ENCODE data around the gene ID4.
"Not testable (repeated sequence)": the region's sequence is repeated elsewhere in the genome, so short reads cannot be mapped to it uniquely, and the experiment has no call there.

Gene ID4

GRCh38 chr6:19833947-19834346 is 3.2 kb upstream of the ID4 start:
- DNase-seq = no peak

GRCh38 chr6:19834858-19835257 is 2.3 kb upstream of the ID4 start:
- DNase-seq = no peak

DNA sequence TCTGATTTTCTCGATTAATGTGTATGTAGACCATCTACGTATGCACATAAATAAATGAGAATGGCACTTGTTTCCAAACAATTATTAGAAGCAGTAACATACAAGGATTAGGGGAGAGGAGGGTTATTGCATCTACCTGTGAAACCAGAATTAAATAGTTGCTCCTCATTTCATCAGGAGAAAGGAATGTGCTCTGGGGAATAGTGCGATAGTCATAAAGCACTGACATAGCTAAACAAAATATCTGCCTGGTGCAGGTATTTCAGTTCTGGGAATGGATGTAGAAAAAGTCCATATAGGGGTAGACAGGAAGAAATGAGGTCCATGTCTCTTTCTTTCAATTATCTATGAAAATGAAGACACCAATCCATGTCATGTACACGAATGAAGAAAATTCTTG is 1.6 kb upstream of the ID4 start:
- DNase-seq = no peak

GRCh38 chr6:19837511-19838441 is 606 bp downstream of the ID4 start:
- peak; percentile 76 for DNase-seq

DNA sequence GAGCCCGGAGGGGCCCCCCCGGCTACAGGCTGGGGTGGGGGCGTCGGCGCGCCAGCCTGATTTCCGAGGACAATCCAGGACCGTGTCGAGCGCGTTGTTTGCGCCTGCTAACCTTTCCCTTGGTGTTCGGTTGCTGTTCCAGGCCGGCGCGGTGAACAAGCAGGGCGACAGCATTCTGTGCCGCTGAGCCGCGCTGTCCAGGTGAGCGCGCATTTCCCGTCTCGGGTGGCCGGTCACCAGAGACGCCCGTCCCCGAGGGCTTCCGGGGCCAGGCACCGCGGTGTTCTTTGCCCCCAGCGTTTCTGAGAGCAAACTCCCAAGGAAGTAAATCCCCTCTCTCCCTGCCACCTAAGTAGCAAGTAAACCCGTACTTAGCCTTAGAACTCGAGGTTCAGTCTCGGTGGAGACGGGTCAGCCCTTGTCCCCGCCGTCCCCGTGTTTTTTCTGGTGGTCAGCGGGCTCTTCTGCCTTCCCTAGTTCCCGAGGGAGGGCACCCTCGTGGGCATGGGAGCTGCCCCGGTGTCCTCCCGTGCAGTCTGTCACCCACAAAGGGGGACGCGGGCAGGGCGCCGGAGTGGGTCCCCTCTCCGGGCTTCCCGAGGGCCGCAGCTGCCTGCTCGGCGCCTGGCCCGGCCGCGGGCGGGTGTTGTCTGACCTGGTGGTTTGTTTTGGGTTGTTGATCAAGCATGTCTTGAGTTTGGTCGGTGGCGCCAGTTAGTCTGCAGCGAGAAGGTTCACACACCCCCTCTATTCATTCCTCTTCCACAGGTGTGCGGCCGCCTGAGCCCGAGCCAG is 1.5 kb downstream of the ID4 start:
- DNase-seq = peak; percentile 94

GRCh38 chr6:19839237-19839546 is 2.0 kb downstream of the ID4 start:
- no peak for DNase-seq

DNA sequence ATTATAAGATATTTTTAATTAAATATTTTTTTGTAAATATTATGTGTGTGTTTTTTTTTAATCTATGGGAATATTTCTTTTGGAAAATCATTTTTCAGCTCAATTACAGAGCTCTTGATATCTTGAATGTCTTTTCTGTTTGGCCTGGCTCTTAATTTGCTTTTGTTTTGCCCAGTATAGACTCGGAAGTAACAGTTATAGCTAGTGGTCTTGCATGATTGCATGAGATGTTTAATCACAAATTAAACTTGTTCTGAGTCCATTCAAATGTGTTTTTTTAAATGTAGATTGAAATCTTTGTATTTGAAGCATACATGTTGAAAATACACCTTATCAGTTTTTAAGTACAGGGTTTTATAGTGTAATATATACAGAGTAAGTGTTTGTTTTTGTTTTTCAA is 2.6 kb downstream of the ID4 start:
- no peak for DNase-seq

- no peak for DNase-seq
These were observed 4.0 kb downstream of the ID4 start for GRCh38 chr6:19841181-19841580.

GRCh38 chr6:19842030-19842615 is 5.0 kb downstream of the ID4 start:
- no peak for DNase-seq

GRCh38 chr6:19844689-19845088 is 7.5 kb downstream of the ID4 start:
- no peak for DNase-seq

DNA sequence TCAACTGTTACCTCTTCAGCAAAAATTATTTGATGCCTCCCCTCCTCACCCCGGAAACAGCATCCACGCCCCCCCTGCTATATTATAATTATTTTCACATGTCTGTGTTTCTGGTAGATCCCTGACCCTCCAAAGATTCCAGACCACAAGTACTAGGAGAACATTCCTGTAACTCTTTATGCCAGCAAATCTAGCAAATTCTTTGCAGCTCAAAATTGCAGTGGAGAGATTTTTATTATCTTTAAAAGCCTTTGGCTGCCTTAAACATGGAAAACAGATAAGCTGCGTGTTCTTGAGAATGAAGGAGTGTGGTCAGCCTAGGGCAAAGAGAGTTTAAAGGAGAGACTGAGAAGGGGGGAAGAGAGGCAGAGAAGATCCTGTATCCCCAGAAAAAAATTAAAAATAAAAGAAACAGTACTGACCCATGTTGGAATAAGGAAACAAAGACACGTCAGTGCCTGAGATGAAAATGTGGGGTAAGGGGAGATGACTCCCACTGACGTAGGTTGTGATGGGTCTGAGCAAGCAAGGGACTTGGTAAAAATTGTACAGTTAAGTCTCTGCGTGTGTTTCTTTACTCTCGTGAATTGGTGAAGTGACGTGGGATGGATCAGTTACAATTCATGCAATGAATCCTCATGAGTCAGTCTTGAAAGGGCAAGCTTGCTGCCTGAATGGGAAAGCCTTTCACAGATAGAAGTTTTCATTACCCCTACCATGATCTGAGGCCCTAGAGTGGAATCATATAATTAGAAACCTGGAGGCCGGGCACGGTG is 8.3 kb downstream of the ID4 start:
- no peak for DNase-seq

DNA sequence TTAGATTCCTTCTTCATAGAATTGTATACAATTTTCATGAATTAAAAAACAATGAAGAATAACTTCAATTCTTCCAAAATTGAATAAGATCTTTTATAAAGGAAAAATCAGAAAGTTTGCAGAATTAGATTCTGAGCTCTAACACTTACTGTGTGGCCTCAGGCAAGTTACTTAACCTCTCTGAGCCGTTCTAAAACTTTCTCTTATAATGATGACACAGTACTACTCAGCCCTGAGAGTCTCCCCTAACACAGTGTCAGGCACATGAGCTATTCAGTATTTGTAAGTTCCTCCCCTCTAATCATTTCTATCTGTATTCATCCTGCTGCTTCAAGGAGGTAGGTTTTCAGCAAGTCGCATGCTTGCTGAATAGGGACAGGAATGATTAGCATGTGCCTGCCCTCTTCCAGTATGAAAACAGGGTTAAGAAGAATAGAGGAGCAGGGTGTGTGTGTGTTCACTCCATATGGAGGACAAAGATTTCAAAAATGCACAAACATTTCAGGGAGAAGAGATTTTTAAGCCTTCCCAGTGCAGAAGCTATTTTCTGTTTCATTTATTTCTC is 11.4 kb downstream of the ID4 start:
- DNase-seq = no peak

DNA sequence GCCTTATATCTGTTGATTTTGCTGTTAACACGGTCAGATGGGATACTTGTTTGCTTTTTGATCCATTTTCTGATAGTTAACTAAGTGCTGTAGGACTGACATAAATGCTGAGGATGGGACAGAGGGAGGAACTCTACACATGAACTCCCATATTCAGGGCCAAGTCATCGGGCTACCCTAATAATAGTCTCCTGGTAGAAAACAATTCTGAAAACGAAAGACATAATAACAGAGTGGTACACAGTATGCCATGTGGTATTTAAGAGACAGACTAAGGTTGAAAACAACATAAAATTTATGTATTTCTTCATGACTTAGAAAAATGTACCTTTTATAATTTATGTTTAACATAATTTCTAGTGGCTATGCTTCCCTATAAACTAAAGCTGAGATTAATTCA is 12.0 kb downstream of the ID4 start:
- DNase-seq = no peak

DNA sequence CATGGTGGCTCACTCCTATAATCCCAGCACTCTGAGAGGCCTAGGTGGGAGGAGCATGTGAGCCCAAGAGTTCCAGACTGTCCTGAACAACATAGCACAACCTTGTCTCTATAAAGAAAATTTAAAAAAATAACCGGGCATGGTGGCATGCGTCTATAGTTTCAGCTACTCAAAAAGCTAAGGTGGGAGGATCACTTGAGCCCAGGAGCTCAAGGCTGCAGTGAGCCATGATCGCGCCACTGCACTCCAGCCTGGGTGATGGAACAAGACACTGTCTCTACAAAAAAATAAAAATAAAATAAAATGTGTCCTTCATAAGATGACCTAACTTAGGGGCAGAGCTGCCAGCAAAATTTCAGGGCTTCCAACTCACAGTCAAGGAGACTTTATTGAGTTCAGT is 12.6 kb downstream of the ID4 start:
- no peak for DNase-seq

GRCh38 chr6:19851241-19852089 is 14.3 kb downstream of the ID4 start:
- peak; percentile 85 for DNase-seq

- no peak for DNase-seq
These were observed 14.9 kb downstream of the ID4 start for GRCh38 chr6:19852090-19852457.

- DNase-seq = no peak
These were observed 15.8 kb downstream of the ID4 start for GRCh38 chr6:19852927-19853326.

DNA sequence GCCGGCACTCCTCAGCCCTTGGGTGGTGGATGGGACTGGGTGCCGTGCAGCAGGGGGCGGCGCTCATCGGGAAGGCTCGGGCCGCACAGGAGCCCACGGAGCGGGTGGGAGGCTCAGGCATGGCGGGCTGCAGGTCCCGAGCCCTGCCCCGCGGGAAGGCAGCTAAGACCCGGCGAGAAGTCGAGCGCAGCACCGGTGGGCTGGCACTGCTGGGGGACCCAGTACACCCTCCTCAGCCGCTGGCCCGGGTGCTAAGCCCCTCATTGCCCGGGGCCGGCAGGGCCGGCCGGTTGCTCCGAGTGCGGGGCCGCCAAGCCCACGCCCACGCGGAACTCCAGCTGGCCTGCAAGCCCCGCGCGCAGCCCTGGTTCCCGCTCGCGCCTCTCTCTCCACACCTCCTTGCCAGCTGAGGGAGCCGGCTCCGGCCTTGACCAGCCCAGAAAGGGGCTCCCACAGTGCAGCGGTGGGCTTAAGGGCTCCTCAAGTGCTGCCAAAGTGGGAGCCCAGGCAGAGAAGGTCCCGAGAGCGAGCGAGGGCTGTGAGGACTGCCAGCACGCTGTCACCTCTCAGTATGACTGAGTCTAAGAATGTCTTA is 17.3 kb downstream of the ID4 start:
- not testable (repeated sequence) for DNase-seq

GRCh38 chr6:19855536-19855935 is 18.4 kb downstream of the ID4 start:
- no peak for DNase-seq

- no peak for DNase-seq
These were observed 20.0 kb downstream of the ID4 start for GRCh38 chr6:19857139-19857538.

DNA sequence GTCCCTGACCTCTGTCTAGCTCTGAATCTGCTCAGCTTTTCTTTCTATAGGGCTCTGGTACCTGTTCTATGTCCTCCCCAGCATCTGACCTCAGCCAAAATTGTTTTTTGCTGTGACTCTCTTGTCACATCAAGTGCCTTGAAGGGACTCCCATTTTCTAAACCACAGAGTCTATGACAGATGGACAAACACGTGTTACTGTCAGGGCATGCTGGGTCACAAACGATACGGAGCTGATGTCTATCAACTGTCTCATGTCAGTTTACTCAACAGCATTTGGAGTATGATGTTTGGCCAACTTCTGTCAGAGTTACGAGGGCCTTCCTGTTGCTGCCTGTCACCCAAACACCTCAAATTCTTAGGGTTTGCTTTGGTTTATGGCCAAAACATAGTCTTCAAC is 20.5 kb downstream of the ID4 start:
- no peak for DNase-seq
